CD4-positive, alpha-beta memory T cell (primary cell): ENCODE data around the gene CAMK2N2. TPM values are rescaled to one million over a fixed set of nuclear protein-coding genes. Genes with fewer than 3 reads are reported as not detected.

Experiments used
- CTCF ChIA-PET: fragments of 350-600 bp; sonication (Branson Sonifier 250); formaldehyde crosslinking; loops from one replicate; lab custom pipeline; 2021; ENCODE audit warnings: inconsistent platforms; ENCODE audit not compliant: partially characterized antibody; lab: Charles Lee
- POLR2A ChIA-PET: fragments of 350-600 bp; sonication (Branson Sonifier 250); formaldehyde crosslinking; loops from one replicate; lab custom pipeline; 2021; ENCODE audit not compliant: partially characterized antibody; lab: Charles Lee
- DNase-seq, 5 donors: peaks; one replicate each; pipeline versions ENCODE4 v3.0.0 to v3.0.0-alpha.2; 2020 to 2022; ENCODE audit warnings: mixed read lengths in 1 of 5
- H3K27ac ChIP-seq: one replicate; pipeline ENCODE4 v1.7.0; 2013; ENCODE audit warnings: low read depth, low read length
- H3K27me3 ChIP-seq: 2 replicates; pipeline ENCODE4 v1.7.0; 2013; ENCODE audit warnings: mild to moderate bottlenecking, low read length, moderate library complexity; ENCODE audit not compliant: insufficient read depth
- H3K36me3 ChIP-seq: 2 replicates; pipeline ENCODE4 v1.7.0; 2013; ENCODE audit warnings: mild to moderate bottlenecking, low read length, moderate library complexity; ENCODE audit not compliant: insufficient read depth
- H3K4me1 ChIP-seq: 2 replicates; pipeline ENCODE4 v1.7.0; 2013; ENCODE audit warnings: mild to moderate bottlenecking, low read length, moderate library complexity; ENCODE audit not compliant: insufficient read depth
- H3K4me3 ChIP-seq, 2 donors: one replicate each; pipeline ENCODE4 v1.7.0; 2013; ENCODE audit warnings: low read length in 2 of 2, mild to moderate bottlenecking in 1 of 2
- H3K9me3 ChIP-seq, 2 donors: one replicate each; pipeline ENCODE4 v1.7.0; 2013; ENCODE audit warnings: low read length in 2 of 2, control low read depth in 1 of 2; ENCODE audit not compliant: control insufficient read depth in 1 of 2
- H3K27ac Mint-ChIP-seq, 7 donors: one replicate each; pipeline ENCODE4 v1.8.0; 2020 to 2021; ENCODE audit warnings: mixed read lengths in 7 of 7, mild to moderate bottlenecking in 6 of 7, inconsistent platforms in 3 of 7, moderate library complexity in 3 of 7
- H3K27me3 Mint-ChIP-seq, 2 donors: one replicate each; pipeline ENCODE4 v1.8.0; 2020 to 2021; ENCODE audit warnings: mixed read lengths in 2 of 2
- H3K36me3 Mint-ChIP-seq, 2 donors: one replicate each; pipeline ENCODE4 v1.8.0; 2020 to 2021; ENCODE audit warnings: mixed read lengths in 2 of 2, inconsistent platforms in 1 of 2, mild to moderate bottlenecking in 1 of 2
- H3K4me1 Mint-ChIP-seq, 4 donors: one replicate each; pipeline ENCODE4 v1.8.0; 2020 to 2021; ENCODE audit warnings: mixed read lengths in 4 of 4, mild to moderate bottlenecking in 1 of 4
- H3K4me3 Mint-ChIP-seq, 8 donors: one replicate each; pipeline ENCODE4 v1.8.0; 2020 to 2021; ENCODE audit warnings: mixed read lengths in 8 of 8, mild to moderate bottlenecking in 7 of 8, moderate library complexity in 6 of 8, inconsistent platforms in 3 of 8
- H3K9me3 Mint-ChIP-seq, 8 donors: one replicate each; pipeline ENCODE4 v1.8.0; 2020 to 2021; ENCODE audit warnings: mixed read lengths in 8 of 8, mild to moderate bottlenecking in 5 of 8, inconsistent platforms in 3 of 8, moderate library complexity in 1 of 8
- intact Hi-C: fragments of 100-400 bp; cut with micrococcal nuclease; formaldehyde crosslinking; loops from one replicate; pipeline ENCODE4 v1.15.1; 2023
- polyA plus RNA-seq, 2 donors: library from polyadenylated mRNA; unstranded; fragments of 300-500 nt; fragmentation: Illumina TruSeq; gene quantifications; one replicate each; pipeline ENCODE4 v1.2.3, GENCODE V29; 2021
- total RNA-seq, 2 experiments: library from RNA; stranded (reverse); gene quantifications; one replicate each; pipeline ENCODE4 v1.2.3, GENCODE V29; 2021

CAMK2N2 gene
- total and polyA plus RNA-seq, 4 experiments from 2014 or later = 0.25 TPM; not detected in 3

- Histone ChIP-seq H3K27me3 (peaks cover 6% of the 10 kb centered on the region), H3K9me3 (no peaks in the 10 kb centered on the region), H3K36me3 (peaks cover 3% of the 10 kb centered on the region), H3K4me1 (no peaks in the 10 kb centered on the region), H3K27ac (no peak overlapping the region), H3K4me3 (no peak overlapping the region)
- ChIA-PET CTCF (interaction anchor here (0.8 to 3.5 kb wide), 3 partner anchors 10 to 157 kb away, joined by 4 to 19 read pairs (median 8); partner anchors contain the start of gene EEF1AKMT4), POLR2A (no interaction called here)
- Mint-ChIP-seq H3K27me3 (peaks cover 4 to 8% of the 10 kb centered on the region in 2 donors), H3K36me3 (peaks cover 7 to 11% of the 10 kb centered on the region in 2 donors), H3K4me1 (no peaks in the 10 kb centered on the region), H3K9me3 (no peaks in the 10 kb centered on the region), H3K4me3 (no peak overlapping the region), H3K27ac (no peak overlapping the region)
- intact Hi-C loops = no loop called here
- DNase-seq = no peak
Measured at GRCh38 chr3:184237807-184238206, 23.5 kb downstream of the CAMK2N2 start.

GRCh38 chr3:184237211-184237610, 24.1 kb downstream of the CAMK2N2 start:
- no peak overlapping the region for H3K4me3 Mint-ChIP-seq
- no peaks in the 10 kb centered on the region for H3K9me3 Mint-ChIP-seq
- no peak overlapping the region for H3K4me3 ChIP-seq
- no peak overlapping the region for H3K27ac Mint-ChIP-seq
- DNase-seq = no peak
- no peaks in the 10 kb centered on the region for H3K9me3 ChIP-seq
- H3K4me1 Mint-ChIP-seq = no peaks in the 10 kb centered on the region
- no peaks in the 10 kb centered on the region for H3K36me3 ChIP-seq
- no peaks in the 10 kb centered on the region for H3K4me1 ChIP-seq
- H3K27ac ChIP-seq = no peak overlapping the region
- intact Hi-C loops = no loop called here
- ChIA-PET POLR2A (no interaction called here), CTCF (interaction anchor here (0.8 to 3.5 kb wide), 3 partner anchors 9 to 156 kb away, joined by 4 to 19 read pairs (median 8); partner anchors contain the start of gene EEF1AKMT4)
- H3K27me3 Mint-ChIP-seq = peaks cover 10 to 13% of the 10 kb centered on the region in 2 donors
- peaks cover 11% of the 10 kb centered on the region for H3K27me3 ChIP-seq
- peaks cover under 1 to 5% of the 10 kb centered on the region in 2 donors for H3K36me3 Mint-ChIP-seq

GRCh38 chr3:184236636-184237035, 24.7 kb downstream of the CAMK2N2 start:
- no peak overlapping the region for H3K27ac ChIP-seq
- Mint-ChIP-seq H3K27ac (no peak overlapping the region), H3K9me3 (no peaks in the 10 kb centered on the region), H3K27me3 (peaks cover 16 to 19% of the 10 kb centered on the region in 2 donors), H3K36me3 (peaks cover 0 to 1% of the 10 kb centered on the region in 2 donors), H3K4me3 (no peak overlapping the region), H3K4me1 (peaks cover 0 to under 1% (median 0%) of the 10 kb centered on the region in 4 donors)
- CTCF ChIA-PET = interaction anchor here (0.8 to 3.5 kb wide), 2 partner anchors 9 to 155 kb away, joined by 4 to 19 read pairs; no protein-coding TSS in a partner anchor
- H3K9me3 ChIP-seq = no peaks in the 10 kb centered on the region
- peaks cover 16% of the 10 kb centered on the region for H3K27me3 ChIP-seq
- no peaks in the 10 kb centered on the region for H3K4me1 ChIP-seq
- no peak overlapping the region for H3K4me3 ChIP-seq
- POLR2A ChIA-PET = no interaction called here
- H3K36me3 ChIP-seq = no peaks in the 10 kb centered on the region
- intact Hi-C loops = no loop called here
- no peak for DNase-seq

- peaks cover 23% of the 10 kb centered on the region for H3K27me3 ChIP-seq
- no peaks in the 10 kb centered on the region for H3K4me1 ChIP-seq
- H3K36me3 ChIP-seq = no peaks in the 10 kb centered on the region
- H3K4me3 ChIP-seq = no peak overlapping the region
- no peaks in the 10 kb centered on the region for H3K9me3 ChIP-seq
- no peak for DNase-seq
- no peak overlapping the region for H3K27ac Mint-ChIP-seq
- H3K36me3 Mint-ChIP-seq = peaks cover 0 to 1% of the 10 kb centered on the region in 2 donors
- no peak overlapping the region for H3K27ac ChIP-seq
- POLR2A ChIA-PET = no interaction called here
- H3K4me1 Mint-ChIP-seq = peaks cover 3 to 7% (median 5%) of the 10 kb centered on the region in 4 donors
- no peak overlapping the region for H3K4me3 Mint-ChIP-seq
- peaks cover 22 to 25% of the 10 kb centered on the region in 2 donors for H3K27me3 Mint-ChIP-seq
- CTCF ChIA-PET = interaction anchor here (0.6 to 3.5 kb wide), 2 partner anchors 8 to 16 kb away, joined by 3 to 19 read pairs; no protein-coding TSS in a partner anchor
- intact Hi-C loops = no loop called here
- H3K9me3 Mint-ChIP-seq = peaks cover 0 to 2% (median 0%) of the 10 kb centered on the region in 8 donors
Measured at GRCh38 chr3:184236033-184236410, 25.3 kb downstream of the CAMK2N2 start.

- Mint-ChIP-seq H3K36me3 (peaks cover 0 to 1% of the 10 kb centered on the region in 2 donors), H3K4me1 (peaks cover 5 to 10% (median 7%) of the 10 kb centered on the region in 4 donors), H3K9me3 (peaks cover 0 to 2% (median 0%) of the 10 kb centered on the region in 8 donors), H3K27me3 (peaks cover 24 to 27% of the 10 kb centered on the region in 2 donors), H3K4me3 (no peak overlapping the region), H3K27ac (no peak overlapping the region)
- ChIA-PET POLR2A (no interaction called here), CTCF (interaction anchor here (0.6 to 3.5 kb wide), 2 partner anchors 8 to 15 kb away, joined by 3 to 19 read pairs; no protein-coding TSS in a partner anchor)
- no peak overlapping the region for H3K4me3 ChIP-seq
- H3K36me3 ChIP-seq = no peaks in the 10 kb centered on the region
- no peak overlapping the region for H3K27ac ChIP-seq
- DNase-seq = no peak
- H3K27me3 ChIP-seq = peaks cover 25% of the 10 kb centered on the region
- no peaks in the 10 kb centered on the region for H3K9me3 ChIP-seq
- H3K4me1 ChIP-seq = peaks cover 5% of the 10 kb centered on the region
- intact Hi-C loops = no loop called here
Measured at GRCh38 chr3:184235381-184236032, 25.8 kb downstream of the CAMK2N2 start.

- Mint-ChIP-seq H3K4me1 (peaks cover 5 to 10% (median 7%) of the 10 kb centered on the region in 4 donors), H3K27me3 (peaks cover 24 to 27% of the 10 kb centered on the region in 2 donors), H3K9me3 (peaks cover 0 to 2% (median 0%) of the 10 kb centered on the region in 8 donors), H3K36me3 (no peaks in the 10 kb centered on the region), H3K4me3 (no peak overlapping the region), H3K27ac (no peak overlapping the region)
- intact Hi-C loops = no loop called here
- POLR2A ChIA-PET = no interaction called here
- Histone ChIP-seq H3K27me3 (peaks cover 26% of the 10 kb centered on the region), H3K4me1 (peaks cover 11% of the 10 kb centered on the region), H3K9me3 (no peaks in the 10 kb centered on the region), H3K36me3 (no peaks in the 10 kb centered on the region), H3K27ac (no peak overlapping the region), H3K4me3 (no peak overlapping the region)
- no peak for DNase-seq
- CTCF ChIA-PET = no interaction called here
Measured at GRCh38 chr3:184234671-184235380, 26.5 kb downstream of the CAMK2N2 start.

GRCh38 chr3:184234224-184234623, 27.1 kb downstream of the CAMK2N2 start:
- Histone ChIP-seq H3K4me3 (no peak overlapping the region), H3K27me3 (peaks cover 28% of the 10 kb centered on the region), H3K9me3 (no peaks in the 10 kb centered on the region), H3K27ac (no peak overlapping the region), H3K4me1 (peaks cover 11% of the 10 kb centered on the region), H3K36me3 (no peaks in the 10 kb centered on the region)
- Mint-ChIP-seq H3K4me3 (no peak overlapping the region), H3K36me3 (no peaks in the 10 kb centered on the region), H3K27me3 (peaks cover 24 to 27% of the 10 kb centered on the region in 2 donors), H3K4me1 (peaks cover 5 to 10% (median 7%) of the 10 kb centered on the region in 4 donors), H3K27ac (no peak overlapping the region), H3K9me3 (peaks cover 0 to 2% (median 0%) of the 10 kb centered on the region in 8 donors)
- DNase-seq = no peak
- POLR2A ChIA-PET = no interaction called here
- CTCF ChIA-PET = no interaction called here
- intact Hi-C loops = no loop called here
